ENCODE data around the gene CNOT9. TPM values are rescaled to one million over a fixed set of nuclear protein-coding genes. Genes with fewer than 3 reads are reported as not detected.

Gene CNOT9
- total and polyA plus RNA-seq, 10 of the 15 experiments (the other 5 are each of a cell fraction or from before 2014, with no cell fraction given): 51.0 to 172 (median 98.2) TPM

- no peaks in the 10 kb centered on the region for H3K36me3 ChIP-seq (ENCODE audit: control insufficient read depth in 2 of 2, insufficient read depth in 2 of 2, low read length in 1 of 2)
- H4K20me1 ChIP-seq (ENCODE audit: control insufficient read depth, insufficient read depth): no peaks in the 10 kb centered on the region
- no peak overlapping the region for H3K4me3 ChIP-seq
- BruUV-seq (replicated peaks): no TSS peak
- no peak overlapping the region for H3K27ac ChIP-seq (ENCODE audit: control insufficient read depth, insufficient read depth)
- 45% methylated on average over 7 of the region's 7 CpGs for WGBS (ENCODE audit: insufficient coverage, insufficient replicate concordance, low lambda C conversion rate, missing lambda C conversion rate)
- FAIRE-seq: no peak
- in situ Hi-C loops (cut with MboI): no loop called here
- H3K4me1 ChIP-seq (ENCODE audit: control insufficient read depth, insufficient read depth, low read length): no peaks in the 10 kb centered on the region
- no peak for DNase-seq (ENCODE audit: low read depth, low spot score)
- no peaks in the 10 kb centered on the region for H3K79me2 ChIP-seq (ENCODE audit: control insufficient read depth, insufficient read depth, low read length)
- intact Hi-C loops (cut with micrococcal nuclease; ENCODE audit: unreplicated experiment): no loop called here
- ChIA-PET SMC1A (ENCODE audit: uncharacterized antibody, unreplicated experiment) (no interaction called here), POLR2A (interaction anchor here (0.6 kb wide), 1 partner anchor 9 kb away, joined by 3 read pairs; no protein-coding TSS in a partner anchor), CTCF (no interaction called here), RAD21 (ENCODE audit: unreplicated experiment) (no interaction called here)
- H3K27me3 ChIP-seq (replicated peaks in 1 of 2; ENCODE audit: control insufficient read depth in 2 of 2, insufficient read depth in 2 of 2, low read length in 1 of 2): no peaks in the 10 kb centered on the region
- H3K9me3 ChIP-seq (replicated peaks; ENCODE audit: control insufficient read depth, insufficient read depth, low read length): no peaks in the 10 kb centered on the region
- H3K4me2 ChIP-seq (ENCODE audit: control insufficient read depth, insufficient read depth): no peak overlapping the region
- no peak for TF ChIP-seq JUND (IDR thresholded peaks at IDR 0.05; ENCODE audit: low read depth, low read length)
- no peak for TF ChIP-seq SMARCA5 (IDR thresholded peaks at IDR 0.05)
- TF ChIP-seq ZNF217 (IDR thresholded peaks at IDR 0.05): no peak
- TF ChIP-seq, protein P1, sequence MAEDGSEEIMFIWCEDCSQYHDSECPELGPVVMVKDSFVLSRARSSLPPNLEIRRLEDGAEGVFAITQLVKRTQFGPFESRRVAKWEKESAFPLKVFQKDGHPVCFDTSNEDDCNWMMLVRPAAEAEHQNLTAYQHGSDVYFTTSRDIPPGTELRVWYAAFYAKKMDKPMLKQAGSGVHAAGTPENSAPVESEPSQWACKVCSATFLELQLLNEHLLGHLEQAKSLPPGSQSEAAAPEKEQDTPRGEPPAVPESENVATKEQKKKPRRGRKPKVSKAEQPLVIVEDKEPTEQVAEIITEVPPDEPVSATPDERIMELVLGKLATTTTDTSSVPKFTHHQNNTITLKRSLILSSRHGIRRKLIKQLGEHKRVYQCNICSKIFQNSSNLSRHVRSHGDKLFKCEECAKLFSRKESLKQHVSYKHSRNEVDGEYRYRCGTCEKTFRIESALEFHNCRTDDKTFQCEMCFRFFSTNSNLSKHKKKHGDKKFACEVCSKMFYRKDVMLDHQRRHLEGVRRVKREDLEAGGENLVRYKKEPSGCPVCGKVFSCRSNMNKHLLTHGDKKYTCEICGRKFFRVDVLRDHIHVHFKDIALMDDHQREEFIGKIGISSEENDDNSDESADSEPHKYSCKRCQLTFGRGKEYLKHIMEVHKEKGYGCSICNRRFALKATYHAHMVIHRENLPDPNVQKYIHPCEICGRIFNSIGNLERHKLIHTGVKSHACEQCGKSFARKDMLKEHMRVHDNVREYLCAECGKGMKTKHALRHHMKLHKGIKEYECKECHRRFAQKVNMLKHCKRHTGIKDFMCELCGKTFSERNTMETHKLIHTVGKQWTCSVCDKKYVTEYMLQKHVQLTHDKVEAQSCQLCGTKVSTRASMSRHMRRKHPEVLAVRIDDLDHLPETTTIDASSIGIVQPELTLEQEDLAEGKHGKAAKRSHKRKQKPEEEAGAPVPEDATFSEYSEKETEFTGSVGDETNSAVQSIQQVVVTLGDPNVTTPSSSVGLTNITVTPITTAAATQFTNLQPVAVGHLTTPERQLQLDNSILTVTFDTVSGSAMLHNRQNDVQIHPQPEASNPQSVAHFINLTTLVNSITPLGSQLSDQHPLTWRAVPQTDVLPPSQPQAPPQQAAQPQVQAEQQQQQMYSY (CRISPR knock-in tag; IDR thresholded peaks at IDR 0.05): no peak
- H2AFZ ChIP-seq (ENCODE audit: control insufficient read depth, low read depth, low read length): no peak overlapping the region
- no peak overlapping the region for H3K9ac ChIP-seq (ENCODE audit: control insufficient read depth, insufficient read depth, low read length)
- no peak for ATAC-seq
Measured at GRCh38 chr2:218621007-218621406, 52.4 kb downstream of the CNOT9 start.

Measured in GM12878 (cell line).